ENCODE data around the gene KRT81.

KRT81 gene

GRCh38 chr12:52311285-52311648 lies 19.9 kb upstream of the KRT81 start:
- no peaks in the 10 kb centered on the region for H3K36me3 ChIP-seq (ENCODE audit: control insufficient read depth in 1 of 2, insufficient read depth in 2 of 2, low read length in 2 of 2)
- no peak overlapping the region for H3K4ac ChIP-seq (ENCODE audit: low read depth, low read length)
- H3K4me2 ChIP-seq (ENCODE audit: low read length), result no peak overlapping the region
- H2BK12ac ChIP-seq (ENCODE audit: low read length), result no peak overlapping the region
- H3K9ac ChIP-seq (ENCODE audit: low read length), result no peak overlapping the region
- H4K8ac ChIP-seq (ENCODE audit: low read depth, low read length), result no peak overlapping the region
- no peak overlapping the region for H2AK5ac ChIP-seq (ENCODE audit: low read length)
- H4K12ac ChIP-seq (ENCODE audit: low read depth, low read length), result no peak overlapping the region
- H3K79me1 ChIP-seq (ENCODE audit: low read length), result peaks cover 2% of the 10 kb centered on the region
- H3K79me2 ChIP-seq (ENCODE audit: control insufficient read depth, insufficient read depth, low read length, poor library complexity), result no peaks in the 10 kb centered on the region
- H3K18ac ChIP-seq (ENCODE audit: low read length), result no peak overlapping the region
- H2AFZ ChIP-seq (ENCODE audit: insufficient read depth, low read length, poor library complexity), result no peak overlapping the region
- no peak overlapping the region for H4K91ac ChIP-seq (ENCODE audit: low read depth, low read length)
- no peak overlapping the region for H3K23ac ChIP-seq (ENCODE audit: low read length)
- no peak overlapping the region for H3K14ac ChIP-seq (ENCODE audit: low read length)
- H3K9me3 ChIP-seq (ENCODE audit: insufficient read depth, low read depth, low read length), result no peaks in the 10 kb centered on the region
- no CpG with 5 or more reads among the region's 3 CpGs for WGBS (ENCODE audit: extremely low coverage, insufficient coverage, insufficient read length)
- peaks cover 24% of the 10 kb centered on the region for H3K27me3 ChIP-seq (ENCODE audit: insufficient read depth, low read length)
- H3K4me1 ChIP-seq (ENCODE audit: control insufficient read depth in 1 of 2, insufficient read depth in 2 of 2, low read length in 2 of 2), result peaks cover 6 to 8% of the 10 kb centered on the region in 2 experiments
- H2BK120ac ChIP-seq (ENCODE audit: insufficient read depth, low read length, poor library complexity), result no peak overlapping the region
- no peak overlapping the region for H3K4me3 ChIP-seq (ENCODE audit: low read depth, low read length)
- no peak overlapping the region for H3K27ac ChIP-seq (ENCODE audit: low read depth, low read length)
- no peak overlapping the region for H2BK5ac ChIP-seq (ENCODE audit: low read depth, low read length, poor library complexity)
- peak; percentile 23 to 62 for DNase-seq

GRCh38 chr12:52310622-52311284 lies 19.4 kb upstream of the KRT81 start:
- Histone ChIP-seq H3K27me3 (ENCODE audit: insufficient read depth, low read length) (peaks cover 24% of the 10 kb centered on the region), H3K14ac (ENCODE audit: low read length) (no peak overlapping the region), H3K23ac (ENCODE audit: low read length) (no peak overlapping the region), H4K12ac (ENCODE audit: low read depth, low read length) (no peak overlapping the region), H3K9ac (ENCODE audit: low read length) (no peak overlapping the region), H2BK120ac (ENCODE audit: insufficient read depth, low read length, poor library complexity) (no peak overlapping the region), H2BK5ac (ENCODE audit: low read depth, low read length, poor library complexity) (no peak overlapping the region), H3K79me1 (ENCODE audit: low read length) (peaks cover 2% of the 10 kb centered on the region), H3K4me1 (ENCODE audit: control insufficient read depth in 1 of 2, insufficient read depth in 2 of 2, low read length in 2 of 2) (peaks cover 6 to 8% of the 10 kb centered on the region in 2 experiments), H3K4me2 (ENCODE audit: low read length) (no peak overlapping the region), H3K4me3 (ENCODE audit: low read depth, low read length) (no peak overlapping the region), H2AFZ (ENCODE audit: insufficient read depth, low read length, poor library complexity) (no peak overlapping the region), H3K9me3 (ENCODE audit: insufficient read depth, low read depth, low read length) (no peaks in the 10 kb centered on the region), H2AK5ac (ENCODE audit: low read length) (no peak overlapping the region), H3K4ac (ENCODE audit: low read depth, low read length) (no peak overlapping the region), H3K36me3 (ENCODE audit: control insufficient read depth in 1 of 2, insufficient read depth in 2 of 2, low read length in 2 of 2) (no peaks in the 10 kb centered on the region), H3K27ac (ENCODE audit: low read depth, low read length) (no peak overlapping the region), H2BK12ac (ENCODE audit: low read length) (no peak overlapping the region), H3K79me2 (ENCODE audit: control insufficient read depth, insufficient read depth, low read length, poor library complexity) (no peaks in the 10 kb centered on the region), H3K18ac (ENCODE audit: low read length) (no peak overlapping the region), H4K91ac (ENCODE audit: low read depth, low read length) (no peak overlapping the region), H4K8ac (ENCODE audit: low read depth, low read length) (no peak overlapping the region)
- DNase-seq, result peak; percentile 21 to 61
- WGBS (ENCODE audit: extremely low coverage, insufficient coverage, insufficient read length), result no CpG with 5 or more reads among the region's 5 CpGs

GRCh38 chr12:52308806-52309425 lies 17.6 kb upstream of the KRT81 start:
- Histone ChIP-seq H2BK120ac (ENCODE audit: insufficient read depth, low read length, poor library complexity) (no peak overlapping the region), H3K36me3 (ENCODE audit: control insufficient read depth in 1 of 2, insufficient read depth in 2 of 2, low read length in 2 of 2) (no peaks in the 10 kb centered on the region), H3K9ac (ENCODE audit: low read length) (no peak overlapping the region), H4K91ac (ENCODE audit: low read depth, low read length) (no peak overlapping the region), H4K12ac (ENCODE audit: low read depth, low read length) (no peak overlapping the region), H3K79me2 (ENCODE audit: control insufficient read depth, insufficient read depth, low read length, poor library complexity) (no peaks in the 10 kb centered on the region), H2AK5ac (ENCODE audit: low read length) (no peak overlapping the region), H3K23ac (ENCODE audit: low read length) (no peak overlapping the region), H3K79me1 (ENCODE audit: low read length) (peaks cover 2% of the 10 kb centered on the region), H3K14ac (ENCODE audit: low read length) (no peak overlapping the region), H3K4me2 (ENCODE audit: low read length) (peak overlapping the region; percentile 80), H2AFZ (ENCODE audit: insufficient read depth, low read length, poor library complexity) (peak overlapping the region; percentile 75), H2BK12ac (ENCODE audit: low read length) (no peak overlapping the region), H3K27me3 (ENCODE audit: insufficient read depth, low read length) (peaks cover 24% of the 10 kb centered on the region), H4K8ac (ENCODE audit: low read depth, low read length) (no peak overlapping the region), H3K4me1 (ENCODE audit: control insufficient read depth in 1 of 2, insufficient read depth in 2 of 2, low read length in 2 of 2) (peaks cover 6 to 8% of the 10 kb centered on the region in 2 experiments), H3K27ac (ENCODE audit: low read depth, low read length) (no peak overlapping the region), H3K4ac (ENCODE audit: low read depth, low read length) (no peak overlapping the region), H3K4me3 (ENCODE audit: low read depth, low read length) (no peak overlapping the region), H3K18ac (ENCODE audit: low read length) (no peak overlapping the region), H2BK5ac (ENCODE audit: low read depth, low read length, poor library complexity) (no peak overlapping the region), H3K9me3 (ENCODE audit: insufficient read depth, low read depth, low read length) (no peaks in the 10 kb centered on the region)
- no CpG with 5 or more reads among the region's 15 CpGs for WGBS (ENCODE audit: extremely low coverage, insufficient coverage, insufficient read length)
- DNase-seq, result peak in 1 of 2 donors; percentile 37

- DNase-seq, result peak; percentile 28 to 66
- H4K91ac ChIP-seq (ENCODE audit: low read depth, low read length), result no peak overlapping the region
- H3K36me3 ChIP-seq (ENCODE audit: control insufficient read depth in 1 of 2, insufficient read depth in 2 of 2, low read length in 2 of 2), result no peaks in the 10 kb centered on the region
- WGBS (ENCODE audit: extremely low coverage, insufficient coverage, insufficient read length), result no CpG with 5 or more reads among the region's 71 CpGs
- H3K79me1 ChIP-seq (ENCODE audit: low read length), result peaks cover 2% of the 10 kb centered on the region
- H2AFZ ChIP-seq (ENCODE audit: insufficient read depth, low read length, poor library complexity), result peak overlapping the region; percentile 75
- peak overlapping the region; percentile 80 for H3K4me2 ChIP-seq (ENCODE audit: low read length)
- H3K4me1 ChIP-seq (ENCODE audit: control insufficient read depth in 1 of 2, insufficient read depth in 2 of 2, low read length in 2 of 2), result peaks cover 6 to 8% of the 10 kb centered on the region in 2 experiments
- H3K9me3 ChIP-seq (ENCODE audit: insufficient read depth, low read depth, low read length), result no peaks in the 10 kb centered on the region
- peaks cover 24% of the 10 kb centered on the region for H3K27me3 ChIP-seq (ENCODE audit: insufficient read depth, low read length)
- no peak overlapping the region for H3K4ac ChIP-seq (ENCODE audit: low read depth, low read length)
- H3K23ac ChIP-seq (ENCODE audit: low read length), result no peak overlapping the region
- H3K9ac ChIP-seq (ENCODE audit: low read length), result no peak overlapping the region
- H3K27ac ChIP-seq (ENCODE audit: low read depth, low read length), result no peak overlapping the region
- H3K18ac ChIP-seq (ENCODE audit: low read length), result no peak overlapping the region
- peak overlapping the region; percentile 32 for H3K14ac ChIP-seq (ENCODE audit: low read length)
- H2BK120ac ChIP-seq (ENCODE audit: insufficient read depth, low read length, poor library complexity), result no peak overlapping the region
- no peaks in the 10 kb centered on the region for H3K79me2 ChIP-seq (ENCODE audit: control insufficient read depth, insufficient read depth, low read length, poor library complexity)
- H2BK12ac ChIP-seq (ENCODE audit: low read length), result no peak overlapping the region
- H2BK5ac ChIP-seq (ENCODE audit: low read depth, low read length, poor library complexity), result no peak overlapping the region
- peak overlapping the region; percentile 60 for H3K4me3 ChIP-seq (ENCODE audit: low read depth, low read length)
- no peak overlapping the region for H4K8ac ChIP-seq (ENCODE audit: low read depth, low read length)
- H4K12ac ChIP-seq (ENCODE audit: low read depth, low read length), result no peak overlapping the region
- no peak overlapping the region for H2AK5ac ChIP-seq (ENCODE audit: low read length)
Measured at GRCh38 chr12:52307836-52308805, 16.8 kb upstream of the KRT81 start.
